Activated naive CD4-positive, alpha-beta T cell treated with anti-CD3 and anti-CD28 coated beads, Interleukin-2, amount 50 U/mL, for 24 hours (primary cell): Measurements from ENCODE around the gene NQO2.
"Not testable (repeated sequence)": the region's sequence is repeated elsewhere in the genome, so short reads cannot be mapped to it uniquely, and the experiment has no call there.

Source experiments
- H3K27ac Mint-ChIP-seq: one replicate; pipeline ENCODE4 v1.8.0; 2021; ENCODE audit warnings: mild to moderate bottlenecking, mixed read lengths
- H3K27me3 Mint-ChIP-seq: one replicate; pipeline ENCODE4 v1.8.0; 2021; ENCODE audit warnings: mixed read lengths
- H3K36me3 Mint-ChIP-seq: one replicate; pipeline ENCODE4 v1.8.0; 2021; ENCODE audit warnings: mixed read lengths
- H3K4me1 Mint-ChIP-seq: one replicate; pipeline ENCODE4 v1.8.0; 2021; ENCODE audit warnings: mixed read lengths
- H3K4me3 Mint-ChIP-seq: one replicate; pipeline ENCODE4 v1.8.0; 2021; ENCODE audit warnings: mild to moderate bottlenecking, mixed read lengths
- H3K9me3 Mint-ChIP-seq: one replicate; pipeline ENCODE4 v1.8.0; 2021; ENCODE audit warnings: mixed read lengths

Gene NQO2

DNA sequence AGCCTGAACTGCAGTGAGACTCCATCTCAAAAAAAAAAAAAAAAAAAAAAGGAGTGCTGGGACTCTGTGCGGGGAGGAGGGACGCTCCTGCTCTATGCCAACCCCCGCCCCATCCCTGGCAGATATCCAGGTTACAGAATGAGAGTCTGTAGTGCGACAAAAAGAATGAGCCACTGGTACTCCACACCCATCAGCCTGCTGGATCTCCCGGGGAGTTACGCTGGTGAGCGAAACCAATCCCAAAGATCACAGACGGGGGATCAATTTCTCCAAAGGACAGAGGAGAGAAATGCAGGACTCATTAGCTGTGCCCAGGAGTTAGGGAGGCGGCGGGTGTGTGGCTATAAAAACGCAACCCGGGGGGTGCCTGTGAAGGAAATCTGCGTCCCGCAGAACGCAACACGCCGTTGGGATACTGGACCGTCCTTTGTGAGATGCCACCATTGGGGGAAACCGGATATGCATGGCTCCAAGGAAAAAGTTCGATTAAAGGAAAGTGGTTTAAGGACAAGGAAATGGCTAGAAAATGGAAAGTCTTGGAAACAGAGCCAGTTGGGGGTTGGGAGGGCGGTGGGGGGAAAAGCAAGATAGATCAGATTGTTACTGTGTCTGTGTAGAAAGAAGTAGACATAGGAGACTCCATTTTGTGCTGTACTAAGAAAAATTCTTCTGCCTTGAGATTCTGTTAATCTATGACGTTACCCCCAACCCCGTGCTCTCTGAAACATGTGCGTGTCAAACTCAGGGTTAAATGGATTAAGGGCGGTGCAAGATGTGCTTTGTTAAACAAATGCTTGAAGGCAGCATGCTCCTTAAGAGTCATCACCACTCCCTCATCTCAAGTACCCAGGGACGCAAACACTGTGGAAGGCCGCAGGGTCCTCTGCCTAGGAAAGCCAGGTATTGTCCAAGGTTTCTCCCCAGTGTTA is 54.8 kb downstream of the NQO2 start:
- H3K4me3 Mint-ChIP-seq: peak overlapping the region; percentile 71
- H3K27ac Mint-ChIP-seq, H3K36me3 Mint-ChIP-seq, H3K9me3 Mint-ChIP-seq, H3K27me3 Mint-ChIP-seq: not testable (repeated sequence)
- H3K4me1 Mint-ChIP-seq: peaks cover 17% of the 10 kb centered on the region

DNA sequence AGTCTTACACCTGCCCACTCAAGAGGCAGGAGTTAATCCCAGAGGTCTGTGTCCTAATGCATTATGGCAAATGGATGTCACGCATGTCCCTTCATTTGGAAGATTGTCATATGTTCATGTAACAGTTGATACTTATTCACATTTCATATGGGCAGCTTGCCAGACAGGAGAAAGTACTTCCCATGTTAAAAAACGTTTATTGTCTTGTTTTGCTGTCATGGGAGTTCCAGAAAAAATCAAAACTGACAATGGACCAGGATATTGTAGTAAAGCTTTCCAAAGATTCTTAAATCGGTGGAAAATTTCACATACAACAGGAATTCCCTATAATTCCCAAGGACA is 55.4 kb downstream of the NQO2 start:
- H3K36me3 Mint-ChIP-seq, H3K9me3 Mint-ChIP-seq, H3K27me3 Mint-ChIP-seq, H3K4me3 Mint-ChIP-seq, H3K27ac Mint-ChIP-seq: not testable (repeated sequence)
- H3K4me1 Mint-ChIP-seq: peaks cover 17% of the 10 kb centered on the region

DNA sequence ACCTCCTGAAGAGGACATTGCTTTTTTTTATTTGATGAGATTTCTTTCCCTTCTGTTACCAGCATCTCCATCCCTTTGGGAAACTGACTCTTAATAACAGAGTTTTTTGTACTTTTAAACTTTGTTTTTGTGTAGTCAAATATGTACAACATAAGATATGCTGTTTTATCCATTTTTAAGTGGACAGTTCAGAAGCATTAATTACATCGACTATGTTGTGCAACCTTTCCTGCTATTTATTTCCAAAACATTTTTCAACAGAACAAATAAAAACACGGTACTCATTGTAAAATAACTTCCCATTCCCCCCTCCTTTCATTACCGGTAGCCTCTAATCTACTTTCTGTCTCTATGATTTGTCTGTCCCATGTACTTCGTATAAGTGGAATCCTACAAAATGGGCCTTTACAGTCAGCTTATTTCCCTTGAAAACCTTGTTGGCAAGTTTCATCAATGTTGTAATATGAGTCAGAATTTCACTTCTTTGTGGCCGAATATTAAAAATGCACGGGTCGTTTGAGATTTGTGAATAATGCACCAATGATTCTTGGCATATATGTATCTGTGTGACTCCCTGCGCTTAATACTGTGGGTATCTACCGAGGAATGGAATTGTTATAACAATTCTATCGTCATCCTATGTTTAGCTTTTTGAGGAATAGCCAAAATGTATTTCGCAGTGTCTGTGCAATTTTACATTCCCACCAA is 57.5 kb downstream of the NQO2 start:
- peaks cover 20% of the 10 kb centered on the region for H3K4me1 Mint-ChIP-seq
- H3K27ac Mint-ChIP-seq: peak overlapping the region; percentile 76
- no peaks in the 10 kb centered on the region for H3K36me3 Mint-ChIP-seq
- H3K27me3 Mint-ChIP-seq: no peaks in the 10 kb centered on the region
- H3K9me3 Mint-ChIP-seq: no peaks in the 10 kb centered on the region
- H3K4me3 Mint-ChIP-seq: no peak overlapping the region

DNA sequence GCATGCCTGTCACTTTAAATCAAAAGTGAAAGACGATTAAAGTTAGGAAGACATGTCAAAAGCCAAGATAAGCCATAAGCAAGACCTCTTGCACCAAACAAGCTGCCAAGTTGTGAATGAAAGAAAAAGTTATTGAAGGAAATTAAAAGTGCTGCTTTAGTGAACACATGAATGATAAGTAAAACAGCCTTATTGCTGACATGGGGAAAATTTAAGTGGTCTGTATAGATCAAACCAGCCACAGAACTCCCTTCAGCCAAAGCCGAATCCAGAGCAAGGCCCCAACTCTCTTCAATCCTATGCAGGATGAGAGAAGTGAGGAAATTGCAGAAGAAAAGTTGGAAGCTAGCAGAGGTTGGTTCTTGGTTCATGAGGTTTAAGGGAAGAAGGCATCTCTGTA is 59.3 kb downstream of the NQO2 start:
- H3K9me3 Mint-ChIP-seq: no peaks in the 10 kb centered on the region
- peak overlapping the region; percentile 42 for H3K27ac Mint-ChIP-seq
- H3K4me1 Mint-ChIP-seq: peaks cover 13% of the 10 kb centered on the region
- no peaks in the 10 kb centered on the region for H3K36me3 Mint-ChIP-seq
- no peaks in the 10 kb centered on the region for H3K27me3 Mint-ChIP-seq
- H3K4me3 Mint-ChIP-seq: no peak overlapping the region

DNA sequence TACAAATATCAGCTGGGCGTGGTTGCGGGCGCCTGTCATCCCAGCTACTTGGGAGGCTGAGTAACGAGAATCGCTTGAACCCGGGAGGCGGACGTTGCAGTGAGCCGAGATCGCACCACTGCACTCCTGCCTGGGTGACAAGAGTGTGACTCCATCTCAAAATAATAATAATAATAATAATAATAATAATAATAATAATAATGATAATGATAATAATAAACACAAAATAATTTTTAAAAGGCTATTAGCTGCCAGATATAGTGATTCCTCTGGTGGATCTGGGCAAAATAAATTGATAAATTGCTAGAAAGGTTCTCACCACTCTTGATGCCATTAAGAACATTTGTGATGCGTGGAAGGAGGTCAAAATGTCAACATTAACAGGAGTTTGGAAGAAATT is 60.4 kb downstream of the NQO2 start:
- H3K36me3 Mint-ChIP-seq, H3K9me3 Mint-ChIP-seq, H3K27ac Mint-ChIP-seq, H3K27me3 Mint-ChIP-seq, H3K4me3 Mint-ChIP-seq: not testable (repeated sequence)
- peaks cover 20% of the 10 kb centered on the region for H3K4me1 Mint-ChIP-seq

DNA sequence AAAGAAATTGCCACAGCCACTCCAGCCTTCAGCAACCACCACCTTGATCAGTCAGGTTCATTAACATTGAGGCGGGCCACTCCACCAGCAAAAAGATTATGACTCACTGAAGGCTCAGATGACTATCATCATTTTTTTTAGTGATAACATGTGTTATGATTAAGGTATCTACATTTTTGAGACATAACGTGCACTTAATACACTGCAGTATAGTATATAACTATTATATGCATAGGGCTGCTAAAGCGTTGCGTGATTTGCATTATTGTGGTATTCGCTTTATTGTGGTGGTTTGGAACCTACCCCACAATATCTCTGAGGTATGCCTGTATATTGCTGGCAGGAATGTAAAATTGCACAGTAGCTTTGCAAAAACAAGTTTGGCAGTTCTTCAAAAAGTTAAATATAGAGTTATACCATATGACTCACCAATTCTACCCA is 61.8 kb downstream of the NQO2 start:
- Mint-ChIP-seq H3K4me1 (peaks cover 25% of the 10 kb centered on the region), H3K9me3 (no peaks in the 10 kb centered on the region), H3K4me3 (no peak overlapping the region)

DNA sequence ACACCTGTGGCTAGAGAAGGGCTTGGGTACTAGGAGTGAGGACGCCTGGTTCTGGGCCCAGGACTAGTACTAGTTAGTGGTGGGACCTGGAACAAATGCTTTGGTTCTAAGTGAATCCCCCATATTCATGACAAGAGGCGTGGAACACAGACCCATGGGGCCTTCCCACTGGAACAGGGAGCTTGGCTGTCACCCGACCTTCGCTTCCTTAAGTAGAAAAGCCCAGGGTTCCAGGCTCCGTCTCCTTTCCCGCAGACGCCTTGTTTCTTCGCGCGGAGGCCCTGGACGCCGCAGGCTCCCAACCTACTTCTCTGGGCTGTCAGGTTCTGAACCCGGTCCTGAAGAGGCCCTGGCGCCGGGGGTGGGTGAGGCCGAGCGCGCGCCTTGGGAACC is 63.6 kb downstream of the NQO2 start:
- H3K9me3 Mint-ChIP-seq, H3K36me3 Mint-ChIP-seq, H3K27me3 Mint-ChIP-seq, H3K27ac Mint-ChIP-seq: not testable (repeated sequence)
- peaks cover 37% of the 10 kb centered on the region for H3K4me1 Mint-ChIP-seq
- peak overlapping the region; percentile 81 for H3K4me3 Mint-ChIP-seq

More for the DNA sequence above, 61.8 kb downstream of the NQO2 start:
- Mint-ChIP-seq H3K27me3 (no peaks in the 10 kb centered on the region), H3K36me3 (no peaks in the 10 kb centered on the region), H3K27ac (no peak overlapping the region)

DNA sequence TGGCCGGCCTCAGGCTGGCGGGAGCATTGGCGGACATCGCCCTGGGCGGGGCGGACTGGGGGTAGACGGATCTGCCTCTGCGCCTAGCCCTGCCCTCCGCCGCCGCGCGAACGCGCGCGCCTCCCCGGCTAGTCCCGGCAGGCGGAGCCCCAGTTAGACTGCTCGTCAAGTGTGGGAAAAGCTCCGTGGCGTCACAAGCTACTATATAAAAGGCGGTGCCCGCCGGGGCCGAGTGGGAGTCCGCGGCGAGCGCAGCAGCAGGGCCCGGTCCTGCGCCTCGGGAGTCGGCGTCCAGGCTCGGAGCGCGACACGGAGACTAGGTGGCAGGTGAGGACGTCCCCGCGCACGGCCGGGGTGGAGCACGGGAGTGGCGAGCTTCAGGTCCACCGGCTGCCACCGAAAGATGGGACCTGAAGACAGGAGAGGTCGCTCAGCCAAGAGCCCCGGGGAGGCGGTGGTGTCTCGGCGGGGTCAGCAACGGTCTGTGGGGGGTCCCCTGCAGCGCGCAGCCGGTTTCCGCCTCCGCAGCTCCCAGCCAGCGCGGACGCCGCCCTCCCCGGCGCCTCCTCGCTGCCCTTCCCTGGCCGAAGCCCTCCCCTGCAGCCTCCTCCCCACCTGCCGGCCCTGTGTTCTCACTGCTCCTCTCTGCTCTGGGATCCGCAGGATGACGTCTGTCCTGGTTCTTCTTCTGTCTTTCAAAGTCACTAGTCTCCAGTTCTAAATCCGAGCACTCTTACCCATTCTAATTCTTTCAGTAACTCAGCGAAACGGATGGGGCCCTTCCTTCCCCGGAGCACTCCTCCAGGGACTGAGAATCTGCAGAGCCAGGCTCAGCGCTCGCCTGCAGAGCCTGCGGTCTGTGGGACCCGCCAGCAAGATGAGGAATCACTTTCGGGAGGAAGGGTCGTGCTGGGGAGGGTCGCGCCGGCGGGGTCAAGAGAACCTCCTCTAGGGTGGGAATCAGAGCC is 64.3 kb downstream of the NQO2 start:
- no peaks in the 10 kb centered on the region for H3K27me3 Mint-ChIP-seq
- H3K4me3 Mint-ChIP-seq: peak overlapping the region; percentile 93
- no peaks in the 10 kb centered on the region for H3K9me3 Mint-ChIP-seq
- peak overlapping the region; percentile 84 for H3K27ac Mint-ChIP-seq
- peaks cover 33% of the 10 kb centered on the region for H3K4me1 Mint-ChIP-seq
- H3K36me3 Mint-ChIP-seq: no peaks in the 10 kb centered on the region

DNA sequence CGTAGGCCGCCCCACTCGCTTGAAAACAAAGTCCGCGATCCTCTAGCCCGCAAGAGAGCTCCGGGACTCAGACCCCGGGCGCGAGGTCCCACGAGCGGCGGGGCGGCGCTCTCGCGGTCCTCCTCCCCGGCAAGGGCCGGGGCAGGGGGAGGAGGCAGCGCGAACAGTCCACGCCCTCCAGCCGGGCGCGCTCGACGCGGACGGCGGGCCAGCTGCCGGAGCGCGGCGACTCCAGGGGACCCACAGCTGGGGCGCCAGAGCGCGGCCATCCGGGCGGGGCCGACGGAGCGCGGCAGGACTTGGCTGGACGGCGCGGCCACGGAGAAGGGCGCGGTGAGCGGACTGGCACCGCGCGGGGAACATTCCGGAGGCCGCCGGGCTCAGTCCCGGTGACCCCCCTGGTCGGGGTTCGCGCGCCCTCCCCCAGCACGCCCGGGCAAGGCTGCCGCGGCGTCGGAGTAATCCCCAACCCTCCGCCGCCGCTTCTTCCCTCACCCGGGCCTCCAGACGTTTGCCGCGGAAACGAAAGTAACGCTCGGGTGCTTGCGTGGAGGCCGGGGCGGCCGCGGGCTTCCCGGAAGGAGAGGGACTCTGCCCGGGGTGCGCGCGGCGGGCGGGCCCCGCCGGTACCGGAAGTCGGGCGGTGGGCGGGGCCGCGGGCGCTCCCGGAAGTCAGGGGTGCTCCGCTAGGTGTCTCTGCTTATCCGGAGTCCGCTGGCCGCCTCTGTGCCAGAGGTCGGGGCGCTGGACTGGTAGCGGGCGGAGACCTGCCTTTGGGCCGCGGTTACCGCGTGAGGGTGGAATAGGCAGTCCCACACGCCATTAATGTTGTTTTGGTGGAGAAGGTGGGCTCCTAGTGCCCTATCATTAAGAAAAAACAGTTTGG is 68.9 kb downstream of the NQO2 start, which contains the start of gene RIPK1:
Gene RIPK1 (plus strand): TSS at position 166 of the 886 bp plus-strand sequence. CDS start 8,330 bp downstream, outside the sequence.
- peaks cover 1% of the 10 kb centered on the region for H3K36me3 Mint-ChIP-seq
- no peaks in the 10 kb centered on the region for H3K27me3 Mint-ChIP-seq
- no peaks in the 10 kb centered on the region for H3K9me3 Mint-ChIP-seq
- H3K4me1 Mint-ChIP-seq: peaks cover 67% of the 10 kb centered on the region
- H3K4me3 Mint-ChIP-seq: peak within 1 kb of the TSS; percentile 95
- peak within 1 kb of the TSS; percentile 97 for H3K27ac Mint-ChIP-seq
